Hematopoietic multipotent progenitor cell treated with erythropoietin and hydrocortisone succinate and interleukin-3 and kit ligand, for 4 days (in vitro differentiated cells): Measurements from ENCODE around the gene REL.

Experiments
- DNase-seq: peaks from one replicate; pipeline ENCODE4 v3.0.0-alpha.2; 2015

Gene REL

GRCh38 chr2:60966507-60967405 is 85.4 kb downstream of the REL start:
- DNase-seq: no peak

GRCh38 chr2:60972889-60973656 is 91.7 kb downstream of the REL start:
- DNase-seq: no peak

DNA sequence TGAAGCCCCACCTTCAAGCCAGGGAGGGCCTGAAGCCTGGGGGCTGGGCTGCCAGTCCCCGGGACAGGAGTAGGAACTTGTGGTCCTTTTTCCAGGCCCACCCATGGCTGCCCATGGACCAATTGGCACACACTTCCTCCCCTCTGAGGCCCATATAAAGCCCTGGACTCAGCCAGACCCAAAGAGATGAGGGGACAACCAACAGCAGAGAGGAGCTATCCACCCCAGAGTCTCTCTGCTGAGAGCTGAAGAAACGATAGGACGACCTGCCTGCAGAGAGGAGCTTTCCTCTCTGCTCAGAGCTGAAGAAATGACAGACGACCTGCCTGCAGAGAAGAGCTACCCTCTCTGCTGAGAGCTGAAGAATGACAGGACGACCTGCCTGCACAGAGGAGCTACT is 92.3 kb downstream of the REL start:
- DNase-seq: no peak

- no peak for DNase-seq
These were observed 93.3 kb downstream of the REL start for GRCh38 chr2:60974652-60975051.
